Measurements from ENCODE around the gene MGAT5.

The MGAT5 gene

GRCh38 chr2:134408386-134408785 is 154.5 kb downstream of the MGAT5 start:
- H3K23ac ChIP-seq (ENCODE audit: low read length in 2 of 2), result no peak overlapping the region
- no peak overlapping the region for H3K4me2 ChIP-seq (ENCODE audit: low read length, poor library complexity, severe bottlenecking)
- no peak overlapping the region for H3K4ac ChIP-seq (ENCODE audit: low read depth in 1 of 2, low read length in 2 of 2)
- H2AFZ ChIP-seq (ENCODE audit: low read depth, low read length), result no peak overlapping the region
- no peak overlapping the region for H3K9ac ChIP-seq (ENCODE audit: low read length)
- H2AK5ac ChIP-seq (ENCODE audit: low read length, severe bottlenecking), result no peak overlapping the region
- no peak overlapping the region for H3K4me3 ChIP-seq (ENCODE audit: insufficient read depth in 1 of 2, low read depth in 1 of 2, low read length in 2 of 2)
- H2BK120ac ChIP-seq (ENCODE audit: low read depth, low read length), result no peak overlapping the region
- peak; percentile 84 for DNase-seq
- no peak overlapping the region for H3K14ac ChIP-seq (ENCODE audit: low read length in 2 of 2)
- H3K18ac ChIP-seq (ENCODE audit: low read depth in 1 of 2, low read length in 2 of 2), result peak overlapping the region in 1 of 2 experiments; percentile 64
- no peaks in the 10 kb centered on the region for H3K9me3 ChIP-seq (ENCODE audit: control insufficient read depth, low read length)
- H3K27ac ChIP-seq (ENCODE audit: low read length, poor library complexity, severe bottlenecking), result no peak overlapping the region
- H4K91ac ChIP-seq (ENCODE audit: low read length), result no peak overlapping the region
- no peaks in the 10 kb centered on the region for H3K36me3 ChIP-seq (ENCODE audit: control insufficient read depth in 1 of 2, insufficient read depth in 2 of 2, low read depth in 1 of 2, low read length in 2 of 2)
- no peaks in the 10 kb centered on the region for H3K27me3 ChIP-seq (ENCODE audit: control insufficient read depth in 1 of 2, insufficient read depth in 1 of 2, low read length in 2 of 2)
- peaks cover 10% of the 10 kb centered on the region for H3K4me1 ChIP-seq (ENCODE audit: control insufficient read depth, insufficient read depth, low read depth, low read length)
- no peaks in the 10 kb centered on the region for H3K79me1 ChIP-seq (replicated peaks; ENCODE audit: low read length, poor library complexity, severe bottlenecking)
- H2BK12ac ChIP-seq (ENCODE audit: low read length in 2 of 2), result peak overlapping the region in 1 of 2 experiments; percentile 49
- 11% methylated on average over 3 of the region's 3 CpGs for WGBS
- no peak overlapping the region for H2BK15ac ChIP-seq (ENCODE audit: low read depth, poor library complexity, severe bottlenecking)
- no peak overlapping the region for H4K8ac ChIP-seq (ENCODE audit: low read length)
- no peak overlapping the region for H2BK5ac ChIP-seq (ENCODE audit: low read depth, low read length, poor library complexity, severe bottlenecking)

GRCh38 chr2:134408791-134409190 is 154.9 kb downstream of the MGAT5 start:
- DNase-seq, result peak; percentile 69
- Histone ChIP-seq H3K9me3 (ENCODE audit: control insufficient read depth, low read length) (no peaks in the 10 kb centered on the region), H2AK5ac (ENCODE audit: low read length, severe bottlenecking) (no peak overlapping the region), H3K14ac (ENCODE audit: low read length in 2 of 2) (no peak overlapping the region), H3K27me3 (ENCODE audit: control insufficient read depth in 1 of 2, insufficient read depth in 1 of 2, low read length in 2 of 2) (no peaks in the 10 kb centered on the region), H2BK5ac (ENCODE audit: low read depth, low read length, poor library complexity, severe bottlenecking) (no peak overlapping the region), H2BK15ac (ENCODE audit: low read depth, poor library complexity, severe bottlenecking) (no peak overlapping the region), H3K4me3 (ENCODE audit: insufficient read depth in 1 of 2, low read depth in 1 of 2, low read length in 2 of 2) (no peak overlapping the region), H2BK12ac (ENCODE audit: low read length in 2 of 2) (no peak overlapping the region), H3K4me1 (ENCODE audit: control insufficient read depth, insufficient read depth, low read depth, low read length) (peaks cover 10% of the 10 kb centered on the region), H3K23ac (ENCODE audit: low read length in 2 of 2) (no peak overlapping the region), H3K79me1 (replicated peaks; ENCODE audit: low read length, poor library complexity, severe bottlenecking) (no peaks in the 10 kb centered on the region), H3K36me3 (ENCODE audit: control insufficient read depth in 1 of 2, insufficient read depth in 2 of 2, low read depth in 1 of 2, low read length in 2 of 2) (no peaks in the 10 kb centered on the region), H3K27ac (ENCODE audit: low read length, poor library complexity, severe bottlenecking) (no peak overlapping the region), H4K91ac (ENCODE audit: low read length) (no peak overlapping the region), H2AFZ (ENCODE audit: low read depth, low read length) (no peak overlapping the region), H4K8ac (ENCODE audit: low read length) (no peak overlapping the region), H3K18ac (ENCODE audit: low read depth in 1 of 2, low read length in 2 of 2) (no peak overlapping the region), H3K4me2 (ENCODE audit: low read length, poor library complexity, severe bottlenecking) (no peak overlapping the region), H2BK120ac (ENCODE audit: low read depth, low read length) (no peak overlapping the region), H3K9ac (ENCODE audit: low read length) (no peak overlapping the region), H3K4ac (ENCODE audit: low read depth in 1 of 2, low read length in 2 of 2) (no peak overlapping the region)
- 0% methylated on average over 3 of the region's 3 CpGs for WGBS

DNA sequence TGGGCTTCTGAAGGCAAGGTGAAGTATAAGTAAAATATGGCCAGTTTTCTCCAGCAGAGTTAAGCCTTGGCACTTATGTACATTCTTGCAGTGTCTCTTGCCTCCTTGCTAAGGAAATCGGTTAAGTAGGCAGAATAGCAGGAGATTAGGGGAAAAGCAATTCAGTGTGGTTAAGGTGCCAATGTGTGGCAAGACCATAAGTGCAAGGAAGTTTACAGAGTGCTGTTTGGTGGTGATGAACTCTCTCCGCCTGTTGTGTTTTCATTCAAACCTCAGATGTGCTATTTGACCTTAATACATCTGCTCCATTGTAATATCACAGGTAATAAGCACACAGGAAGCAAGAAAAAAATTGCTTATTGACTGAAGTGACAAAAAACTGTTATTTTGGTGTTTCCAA is 156.1 kb downstream of the MGAT5 start:
- no peak for DNase-seq
- Histone ChIP-seq H3K27me3 (ENCODE audit: control insufficient read depth in 1 of 2, insufficient read depth in 1 of 2, low read length in 2 of 2) (no peaks in the 10 kb centered on the region), H3K4me1 (ENCODE audit: control insufficient read depth, insufficient read depth, low read depth, low read length) (peaks cover 10% of the 10 kb centered on the region), H3K18ac (ENCODE audit: low read depth in 1 of 2, low read length in 2 of 2) (peak overlapping the region in 1 of 2 experiments; percentile 79), H3K79me1 (replicated peaks; ENCODE audit: low read length, poor library complexity, severe bottlenecking) (no peaks in the 10 kb centered on the region), H2BK15ac (ENCODE audit: low read depth, poor library complexity, severe bottlenecking) (no peak overlapping the region), H2AK5ac (ENCODE audit: low read length, severe bottlenecking) (no peak overlapping the region), H2BK5ac (ENCODE audit: low read depth, low read length, poor library complexity, severe bottlenecking) (no peak overlapping the region), H3K4me3 (ENCODE audit: insufficient read depth in 1 of 2, low read depth in 1 of 2, low read length in 2 of 2) (no peak overlapping the region), H3K9me3 (ENCODE audit: control insufficient read depth, low read length) (no peaks in the 10 kb centered on the region), H3K23ac (ENCODE audit: low read length in 2 of 2) (no peak overlapping the region), H2BK12ac (ENCODE audit: low read length in 2 of 2) (peak overlapping the region in 1 of 2 experiments; percentile 59), H3K36me3 (ENCODE audit: control insufficient read depth in 1 of 2, insufficient read depth in 2 of 2, low read depth in 1 of 2, low read length in 2 of 2) (no peaks in the 10 kb centered on the region), H3K27ac (ENCODE audit: low read length, poor library complexity, severe bottlenecking) (no peak overlapping the region), H4K91ac (ENCODE audit: low read length) (no peak overlapping the region), H3K4me2 (ENCODE audit: low read length, poor library complexity, severe bottlenecking) (no peak overlapping the region), H4K8ac (ENCODE audit: low read length) (no peak overlapping the region), H3K9ac (ENCODE audit: low read length) (no peak overlapping the region), H3K4ac (ENCODE audit: low read depth in 1 of 2, low read length in 2 of 2) (peak overlapping the region in 1 of 2 experiments; percentile 62), H2BK120ac (ENCODE audit: low read depth, low read length) (no peak overlapping the region), H3K14ac (ENCODE audit: low read length in 2 of 2) (no peak overlapping the region), H2AFZ (ENCODE audit: low read depth, low read length) (no peak overlapping the region)
- WGBS, result 69% methylated on average over 1 of the region's 2 CpGs

DNA sequence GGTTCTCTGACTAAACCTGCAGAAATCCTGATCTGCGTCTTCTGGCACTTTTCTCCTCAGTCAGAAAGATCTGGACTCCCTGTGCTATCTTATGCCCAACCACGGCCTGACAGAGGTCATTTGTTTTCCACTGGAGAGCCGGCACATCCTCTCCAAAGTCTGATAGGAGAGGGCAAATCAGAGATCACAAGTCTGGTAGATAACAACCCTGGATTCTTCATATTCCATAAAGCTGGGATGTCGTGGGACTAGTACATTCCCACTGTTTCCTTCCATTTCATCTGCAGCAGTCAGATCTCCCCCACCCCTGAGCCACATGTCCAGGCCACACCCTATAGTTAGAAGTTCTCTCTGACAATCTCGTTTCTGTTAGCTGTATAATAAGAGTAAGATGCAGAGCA is 157.0 kb downstream of the MGAT5 start:
- Histone ChIP-seq H3K4ac (ENCODE audit: low read depth in 1 of 2, low read length in 2 of 2) (peak overlapping the region; percentile 59 to 95), H3K27ac (ENCODE audit: low read length, poor library complexity, severe bottlenecking) (no peak overlapping the region), H2BK15ac (ENCODE audit: low read depth, poor library complexity, severe bottlenecking) (no peak overlapping the region), H3K4me1 (ENCODE audit: control insufficient read depth, insufficient read depth, low read depth, low read length) (peaks cover 9% of the 10 kb centered on the region), H4K91ac (ENCODE audit: low read length) (no peak overlapping the region), H3K14ac (ENCODE audit: low read length in 2 of 2) (no peak overlapping the region), H3K4me3 (ENCODE audit: insufficient read depth in 1 of 2, low read depth in 1 of 2, low read length in 2 of 2) (no peak overlapping the region), H2BK12ac (ENCODE audit: low read length in 2 of 2) (peak overlapping the region; percentile 50 to 92), H3K18ac (ENCODE audit: low read depth in 1 of 2, low read length in 2 of 2) (peak overlapping the region; percentile 81 to 96), H2BK5ac (ENCODE audit: low read depth, low read length, poor library complexity, severe bottlenecking) (no peak overlapping the region), H3K23ac (ENCODE audit: low read length in 2 of 2) (no peak overlapping the region), H4K8ac (ENCODE audit: low read length) (peak overlapping the region; percentile 80), H3K79me1 (replicated peaks; ENCODE audit: low read length, poor library complexity, severe bottlenecking) (no peaks in the 10 kb centered on the region), H2AFZ (ENCODE audit: low read depth, low read length) (no peak overlapping the region), H3K36me3 (ENCODE audit: control insufficient read depth in 1 of 2, insufficient read depth in 2 of 2, low read depth in 1 of 2, low read length in 2 of 2) (no peaks in the 10 kb centered on the region), H2BK120ac (ENCODE audit: low read depth, low read length) (peak overlapping the region; percentile 91), H2AK5ac (ENCODE audit: low read length, severe bottlenecking) (no peak overlapping the region), H3K27me3 (ENCODE audit: control insufficient read depth in 1 of 2, insufficient read depth in 1 of 2, low read length in 2 of 2) (no peaks in the 10 kb centered on the region), H3K9ac (ENCODE audit: low read length) (peak overlapping the region; percentile 12), H3K9me3 (ENCODE audit: control insufficient read depth, low read length) (no peaks in the 10 kb centered on the region), H3K4me2 (ENCODE audit: low read length, poor library complexity, severe bottlenecking) (no peak overlapping the region)
- 0% methylated on average over 3 of the region's 5 CpGs for WGBS
- peak; percentile 57 for DNase-seq

Data from mesenchymal stem cell (in vitro differentiated cells and primary cell).